ENCODE data around the gene AIG1.

Gene AIG1

GRCh38 chr6:143200167-143200770, 139.6 kb downstream of the AIG1 start:
- no peak for DNase-seq

GRCh38 chr6:143204045-143204444, 143.4 kb downstream of the AIG1 start:
- no peak for DNase-seq

GRCh38 chr6:143205131-143205535, 144.4 kb downstream of the AIG1 start:
- no peak for DNase-seq

GRCh38 chr6:143205585-143205984, 144.9 kb downstream of the AIG1 start:
- DNase-seq = no peak

- no peak for DNase-seq
Measured at GRCh38 chr6:143205991-143206390, 145.3 kb downstream of the AIG1 start.

GRCh38 chr6:143206550-143206949, 145.9 kb downstream of the AIG1 start:
- no peak for DNase-seq

GRCh38 chr6:143210420-143210819, 149.7 kb downstream of the AIG1 start:
- no peak for DNase-seq

- DNase-seq = no peak
Measured at GRCh38 chr6:143213859-143214376, 153.2 kb downstream of the AIG1 start.

- DNase-seq = no peak
Measured at GRCh38 chr6:143215363-143215762, 154.7 kb downstream of the AIG1 start.

GRCh38 chr6:143215771-143216170, 155.1 kb downstream of the AIG1 start:
- DNase-seq = no peak

- no peak for DNase-seq
Measured at GRCh38 chr6:143218233-143218632, 157.5 kb downstream of the AIG1 start.

GRCh38 chr6:143221698-143222097, 161.0 kb downstream of the AIG1 start:
- no peak for DNase-seq

GRCh38 chr6:143222310-143222709, 161.6 kb downstream of the AIG1 start:
- no peak for DNase-seq

- no peak for DNase-seq
Measured at GRCh38 chr6:143222801-143223231, 162.1 kb downstream of the AIG1 start.

- DNase-seq = no peak
Measured at GRCh38 chr6:143223895-143224294, 163.2 kb downstream of the AIG1 start.

- DNase-seq = no peak
Measured at GRCh38 chr6:143224516-143224915, 163.8 kb downstream of the AIG1 start.

- DNase-seq = no peak
Measured at GRCh38 chr6:143225929-143226328, 165.2 kb downstream of the AIG1 start.

- no peak for DNase-seq
Measured at GRCh38 chr6:143227675-143228074, 167.0 kb downstream of the AIG1 start.

- DNase-seq = no peak
Measured at GRCh38 chr6:143229400-143229799, 168.7 kb downstream of the AIG1 start.

- no peak for DNase-seq
Measured at GRCh38 chr6:143232849-143233248, 172.2 kb downstream of the AIG1 start.

GRCh38 chr6:143233554-143234285, 173.0 kb downstream of the AIG1 start:
- no peak for DNase-seq

GRCh38 chr6:143234734-143235133, 174.0 kb downstream of the AIG1 start:
- no peak for DNase-seq

GRCh38 chr6:143236151-143236798, 175.6 kb downstream of the AIG1 start:
- no peak for DNase-seq

GRCh38 chr6:143238306-143238705, 177.6 kb downstream of the AIG1 start:
- DNase-seq = no peak
